DND-41 (cell line): ENCODE measurements around the gene SLC25A22.

Experiments
- CTCF ChIP-seq: IDR thresholded peaks from 2 replicates; pipeline ENCODE4 v1.5.1; 2012; ENCODE audit warnings: borderline replicate concordance, low read length, moderate library complexity, mild to moderate bottlenecking; ENCODE audit not compliant: poor library complexity, severe bottlenecking; ENCODE audit errors: extremely low read depth
- EZH2 ChIP-seq: IDR thresholded peaks from 3 replicates; pipeline ENCODE4 v1.6.1; 2012; ENCODE audit warnings: borderline replicate concordance, low read depth, mild to moderate bottlenecking, moderate library complexity, low read length, inconsistent platforms; ENCODE audit not compliant: severe bottlenecking

DNA sequence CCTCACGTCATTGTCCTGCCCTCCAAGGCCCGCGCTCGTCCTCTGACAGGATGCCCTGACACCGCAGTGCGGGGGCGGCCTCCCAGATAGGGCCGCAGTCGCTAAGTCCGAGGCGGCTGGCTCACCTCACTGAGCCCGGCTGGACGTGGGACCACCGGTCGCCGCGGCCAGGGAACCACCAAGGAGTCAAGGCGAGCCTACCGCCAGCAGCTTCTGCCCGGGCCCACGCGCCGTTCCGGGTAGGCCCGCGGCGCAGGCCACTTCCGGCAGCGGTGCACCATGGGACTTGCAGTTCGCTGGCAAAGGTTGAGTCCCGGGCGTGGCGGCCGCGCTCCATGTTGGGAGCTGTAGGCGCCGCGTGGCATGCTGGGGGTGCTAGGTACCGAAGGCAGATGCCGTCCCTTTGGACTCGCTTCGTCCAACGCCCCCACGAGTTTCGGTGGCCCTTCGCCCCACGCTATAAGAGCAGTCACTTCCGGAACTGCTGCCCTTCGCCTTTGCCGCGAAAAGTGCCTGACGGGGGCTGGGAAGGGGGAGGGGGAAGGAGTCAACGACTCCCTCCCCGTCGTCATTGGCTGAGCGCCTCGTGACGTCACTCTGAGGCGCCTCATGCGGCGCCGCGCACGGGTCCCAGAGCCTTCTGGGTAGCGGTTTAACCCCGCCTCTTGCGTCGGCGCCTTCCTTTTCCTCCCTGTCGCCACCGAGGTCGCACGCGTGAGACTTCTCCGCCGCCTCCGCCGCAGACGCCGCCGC, 11.4 kb upstream of the SLC25A22 start, which contains the start of gene RPLP2:
- TF ChIP-seq EZH2 (no peak), CTCF (no peak)
